ENCODE results near the gene LRMDA.

The LRMDA gene

GRCh38 chr10:75402486-75403143, 28.8 kb upstream of the LRMDA start:
- no peak for DNase-seq (ENCODE audit: low spot score)

- peak; percentile 37 for DNase-seq (ENCODE audit: low spot score)
Measured at GRCh38 chr10:75403144-75403938, 28.1 kb upstream of the LRMDA start.

DNA sequence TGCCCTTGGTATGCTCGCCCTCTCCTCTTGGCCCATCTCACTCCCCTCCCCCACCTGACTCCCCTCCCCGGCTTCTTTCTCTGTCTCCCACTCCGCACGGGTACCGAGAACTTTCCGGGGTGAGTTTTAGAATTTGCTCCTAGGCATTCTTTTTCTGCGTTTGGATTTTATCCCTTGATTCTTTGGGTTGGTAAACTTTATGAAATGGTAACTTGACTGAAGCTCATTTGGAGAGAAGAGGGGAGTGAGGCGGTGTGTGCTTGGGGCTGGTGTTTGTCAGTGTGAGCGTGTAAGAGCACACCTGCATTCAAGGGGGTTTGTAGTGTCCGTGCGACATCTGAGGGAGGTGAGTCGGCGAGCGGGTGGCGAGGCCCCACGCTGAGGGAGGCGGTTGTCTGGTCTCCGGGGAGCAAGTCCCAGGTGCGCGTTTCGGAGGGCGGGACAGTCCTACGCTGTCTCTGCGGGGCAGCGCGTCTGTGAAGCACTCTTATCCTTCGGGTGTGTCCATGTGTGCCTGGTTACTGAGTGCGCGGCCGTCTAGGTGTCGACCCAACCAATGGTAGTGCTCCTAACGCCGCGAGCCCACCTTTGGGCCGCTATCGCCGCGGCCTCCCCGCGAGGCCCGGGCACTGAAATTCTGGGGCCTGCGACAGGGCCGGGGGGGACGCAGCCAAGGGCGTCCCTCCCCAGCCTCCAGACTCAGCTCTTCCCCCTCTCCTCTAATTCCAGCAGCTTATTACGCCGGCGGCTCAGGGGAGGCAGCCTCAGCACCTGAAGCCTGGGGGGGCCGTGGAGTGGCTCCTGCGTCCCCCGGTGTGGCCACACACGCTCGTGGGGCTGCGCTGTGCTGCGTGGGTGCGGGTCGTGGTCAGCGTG, 27.2 kb upstream of the LRMDA start:
- DNase-seq (ENCODE audit: low spot score) = peak; percentile 26

DNA sequence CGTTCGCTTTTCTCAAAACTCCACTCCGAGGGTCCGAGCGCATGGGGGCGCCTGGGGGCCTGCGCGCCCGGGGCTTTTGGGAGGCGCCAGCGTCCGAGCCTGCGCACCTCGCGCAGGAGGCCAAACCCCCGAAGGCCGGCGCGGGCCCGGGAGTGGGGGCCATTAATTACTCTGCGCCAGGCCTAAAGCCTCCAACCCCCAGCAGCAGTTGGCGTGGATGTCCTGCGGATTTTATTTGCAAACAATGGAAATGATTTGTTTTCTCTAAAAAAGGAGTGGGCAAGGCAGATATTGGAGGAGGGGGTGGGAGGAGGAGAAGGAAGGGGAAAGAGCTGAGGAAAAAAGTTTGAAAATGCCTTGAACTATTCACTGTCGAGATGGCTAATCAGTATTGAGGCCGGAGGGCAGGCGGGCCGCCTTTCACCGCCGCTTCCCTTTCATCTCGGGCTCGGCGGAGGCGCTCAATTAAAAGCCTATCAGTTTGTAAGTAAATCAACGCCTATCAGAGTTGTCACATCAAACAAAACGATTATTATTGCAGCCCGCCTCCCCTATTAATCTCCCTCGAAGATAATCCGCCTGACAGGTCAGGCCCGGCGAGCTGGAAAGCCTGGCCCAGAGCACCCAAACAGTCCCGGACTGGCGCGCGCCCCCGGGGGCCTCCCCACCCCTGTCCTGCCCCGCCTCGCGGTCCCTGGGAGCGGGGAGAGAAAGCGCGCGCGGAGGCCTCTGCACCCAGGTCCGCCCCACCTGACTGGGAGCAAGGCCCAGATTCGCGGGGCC, 26.4 kb upstream of the LRMDA start:
- DNase-seq (ENCODE audit: low spot score) = no peak

DNA sequence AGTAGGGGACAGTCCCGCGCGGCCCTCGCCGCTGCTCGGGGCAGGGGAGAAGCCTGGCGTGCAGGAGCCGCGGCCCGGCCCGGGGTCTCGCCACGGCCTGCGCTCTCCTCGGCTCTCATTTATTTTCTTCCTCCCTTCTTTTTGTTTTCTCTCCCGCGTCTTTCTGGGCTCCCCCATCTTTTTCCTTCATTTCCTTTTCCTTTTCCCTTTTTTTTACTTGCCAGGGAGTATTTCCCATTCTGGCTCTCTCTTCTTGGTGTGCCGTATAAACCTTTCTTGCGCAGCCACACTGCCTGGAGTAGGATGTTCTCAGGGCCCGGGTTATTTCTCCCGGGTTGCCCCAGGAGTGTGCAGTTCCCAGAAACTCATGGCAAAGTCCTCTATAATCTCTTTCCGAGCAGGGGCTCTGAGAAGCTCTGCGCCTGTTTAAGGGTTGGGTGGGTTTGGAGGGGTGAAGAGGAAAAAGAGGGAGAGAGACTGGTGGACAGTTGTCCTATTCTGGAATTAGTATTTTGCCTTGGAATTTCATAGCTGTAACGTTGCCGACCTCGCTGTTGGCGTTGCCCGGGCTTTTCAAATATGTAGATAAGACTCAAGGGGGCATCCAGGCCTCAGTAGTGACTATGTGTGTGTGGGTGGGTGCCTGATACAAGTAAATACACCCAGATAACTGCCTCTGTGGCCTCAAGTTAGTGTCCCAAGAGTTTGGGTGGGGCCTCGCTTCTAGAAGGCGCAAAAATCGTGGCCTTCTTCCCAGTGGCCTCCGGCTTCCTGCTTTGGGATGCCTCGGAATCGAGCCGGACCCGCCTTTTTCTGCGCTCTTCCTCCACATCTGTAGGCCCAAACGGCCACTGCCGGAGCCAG, 25.6 kb upstream of the LRMDA start:
- DNase-seq (ENCODE audit: low spot score) = no peak

- DNase-seq (ENCODE audit: low spot score) = no peak
Measured at GRCh38 chr10:75406462-75407223, 24.8 kb upstream of the LRMDA start.

- no peak for DNase-seq (ENCODE audit: low spot score)
Measured at GRCh38 chr10:75407224-75407712, 24.2 kb upstream of the LRMDA start.

- no peak for DNase-seq (ENCODE audit: low spot score)
Measured at GRCh38 chr10:75407713-75408508, 23.5 kb upstream of the LRMDA start.

DNA sequence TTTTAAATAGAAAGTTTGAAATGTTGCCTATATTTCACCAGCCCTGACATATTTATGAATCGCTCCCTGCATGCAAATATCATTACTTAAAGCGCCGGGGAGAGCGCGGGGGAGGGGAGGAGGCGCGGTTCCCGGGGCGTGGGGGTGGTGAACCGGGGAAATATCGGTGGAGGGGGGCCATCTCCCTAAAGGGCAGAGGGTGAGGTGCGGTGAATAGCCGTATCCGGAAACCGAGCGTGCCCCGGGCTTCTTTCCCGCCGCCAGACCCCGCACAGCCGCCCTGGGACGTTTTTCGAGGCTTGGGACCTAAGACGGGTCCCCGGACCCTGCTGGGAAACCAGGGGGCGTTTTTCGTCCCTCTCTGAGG, 22.9 kb upstream of the LRMDA start:
- no peak for DNase-seq (ENCODE audit: low spot score)

GRCh38 chr10:75408911-75409885, 22.2 kb upstream of the LRMDA start:
- peak; percentile 94 for DNase-seq (ENCODE audit: low spot score)

- DNase-seq (ENCODE audit: low spot score) = no peak
Measured at GRCh38 chr10:75410132-75411005, 21.1 kb upstream of the LRMDA start.

DNA sequence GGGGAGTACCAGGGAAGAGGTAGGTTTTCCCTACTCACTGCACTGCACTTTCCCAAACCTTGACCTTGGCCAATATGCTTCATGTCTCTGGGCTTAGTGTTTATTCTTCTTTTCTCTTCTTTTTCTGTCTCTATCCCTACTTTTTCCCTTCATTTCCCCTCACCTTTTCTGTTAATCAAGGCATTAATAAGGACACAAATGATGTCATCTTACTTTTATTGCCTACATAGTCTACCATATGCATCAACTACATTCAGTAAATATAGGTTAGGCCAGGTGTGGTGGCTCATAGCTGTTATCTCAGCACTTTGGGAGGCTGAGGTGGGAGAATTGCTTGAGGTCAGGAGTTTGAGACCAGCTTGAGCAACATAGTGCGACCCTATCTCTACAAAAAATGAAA, 16.9 kb upstream of the LRMDA start:
- no peak for DNase-seq (ENCODE audit: low spot score)

DNA sequence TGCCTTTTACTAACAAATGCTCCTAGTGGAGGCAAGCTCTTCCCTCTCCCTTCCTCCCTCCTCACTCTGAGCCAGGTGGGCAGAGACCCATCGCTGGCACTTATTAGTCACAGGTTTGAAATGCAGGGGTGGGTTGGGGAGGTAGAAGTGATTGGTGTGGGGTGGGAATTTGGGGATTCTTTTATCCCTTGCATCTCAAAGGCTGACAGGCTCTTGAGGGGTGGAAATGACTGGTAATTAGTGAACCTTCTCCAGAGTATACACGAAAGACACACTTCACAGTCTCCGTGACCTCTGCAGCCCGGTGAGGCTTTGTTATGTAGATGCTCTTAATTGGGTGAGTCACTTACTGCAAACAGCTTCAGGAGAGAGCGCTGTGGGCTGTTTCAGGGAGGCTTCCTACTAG, 13.9 kb upstream of the LRMDA start:
- DNase-seq (ENCODE audit: low spot score) = peak; percentile 55

- DNase-seq (ENCODE audit: low spot score) = no peak
Measured at GRCh38 chr10:75418293-75418692, 13.1 kb upstream of the LRMDA start.

DNA sequence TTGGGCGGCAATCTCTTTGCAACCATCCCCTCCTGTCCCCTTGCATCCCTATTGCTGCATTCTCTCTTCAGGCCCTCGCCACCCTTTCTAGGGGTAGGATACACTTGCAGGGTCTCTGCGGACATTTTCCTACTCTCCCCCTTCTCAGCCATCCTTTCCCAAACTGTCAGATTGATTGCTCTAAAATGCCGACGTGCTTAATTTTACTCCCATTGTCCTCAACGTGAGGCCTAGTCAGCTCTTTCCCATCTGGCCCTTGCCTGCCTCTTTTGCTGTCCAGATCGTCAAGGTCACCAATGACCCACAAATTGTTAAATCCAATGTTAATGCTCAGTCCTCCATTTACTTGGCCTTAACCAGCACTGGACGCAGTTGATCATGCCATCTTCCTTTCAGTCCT, 12.7 kb upstream of the LRMDA start:
- DNase-seq (ENCODE audit: low spot score) = no peak

DNA sequence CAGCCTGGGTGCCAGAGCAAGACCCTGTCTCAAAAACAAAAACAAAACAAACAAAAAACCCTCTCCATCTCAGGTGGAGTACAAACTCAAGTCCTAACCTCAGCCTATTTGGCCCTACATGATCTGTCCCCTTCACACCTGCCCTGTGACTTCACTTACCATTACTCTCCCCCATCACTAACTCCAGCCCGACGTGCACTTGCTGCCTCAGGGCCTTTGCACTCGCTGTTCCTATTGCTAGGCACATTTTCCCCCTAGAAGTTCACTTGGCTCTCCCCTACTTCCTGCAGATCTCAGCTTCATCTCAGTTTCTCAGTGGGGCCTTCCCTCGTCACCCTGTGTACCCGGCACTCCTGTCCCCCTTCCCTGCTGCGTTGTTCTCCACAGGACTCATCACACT, 8.5 kb upstream of the LRMDA start:
- no peak for DNase-seq (ENCODE audit: low spot score)

GRCh38 chr10:75424571-75424970, 6.9 kb upstream of the LRMDA start:
- no peak for DNase-seq (ENCODE audit: low spot score)

All from iPS-NIHi11 (cell line).